GM08714 (cell line): ENCODE measurements around the gene HPCAL4.

Experiments
- H3K4me3 ChIP-seq: fragments of 200-500 bp; sonication (Bioruptor generic); 2 replicates; pipeline ENCODE4 v1.5.1; 2014; ENCODE audit warnings: mild to moderate bottlenecking, low read length, inconsistent platforms
- ZNF274 ChIP-seq: IDR thresholded peaks from 2 replicates; pipeline ENCODE4 v1.6.1; 2012; ENCODE audit warnings: mild to moderate bottlenecking, low read depth, low read length

The HPCAL4 gene

GRCh38 chr1:39720094-39720999 lies 29.1 kb upstream of the HPCAL4 start:
- no peak overlapping the region for H3K4me3 ChIP-seq
- no peak for TF ChIP-seq ZNF274

- TF ChIP-seq ZNF274, result no peak
- H3K4me3 ChIP-seq, result no peak overlapping the region
Observed at GRCh38 chr1:39717809-39718208, 26.6 kb upstream of the HPCAL4 start.

- no peak for TF ChIP-seq ZNF274
- H3K4me3 ChIP-seq, result no peak overlapping the region
Observed at GRCh38 chr1:39713557-39713956, 22.3 kb upstream of the HPCAL4 start.

GRCh38 chr1:39711966-39712340 lies 20.7 kb upstream of the HPCAL4 start:
- no peak overlapping the region for H3K4me3 ChIP-seq
- no peak for TF ChIP-seq ZNF274

GRCh38 chr1:39711104-39711965 lies 20.1 kb upstream of the HPCAL4 start:
- no peak for TF ChIP-seq ZNF274

GRCh38 chr1:39707506-39707905 lies 16.3 kb upstream of the HPCAL4 start:
- TF ChIP-seq ZNF274, result no peak
- no peak overlapping the region for H3K4me3 ChIP-seq

More at GRCh38 chr1:39711104-39711965, 20.1 kb upstream of the HPCAL4 start:
- no peak overlapping the region for H3K4me3 ChIP-seq

GRCh38 chr1:39704757-39705156 lies 13.5 kb upstream of the HPCAL4 start:
- TF ChIP-seq ZNF274, result no peak
- no peak overlapping the region for H3K4me3 ChIP-seq

- no peak for TF ChIP-seq ZNF274
- H3K4me3 ChIP-seq, result no peak overlapping the region
Observed at GRCh38 chr1:39701049-39701439, 9.8 kb upstream of the HPCAL4 start.

- no peak for TF ChIP-seq ZNF274
- no peak overlapping the region for H3K4me3 ChIP-seq
Observed at GRCh38 chr1:39700348-39700747, 9.1 kb upstream of the HPCAL4 start.

GRCh38 chr1:39699419-39699818 lies 8.2 kb upstream of the HPCAL4 start:
- no peak for TF ChIP-seq ZNF274
- H3K4me3 ChIP-seq, result no peak overlapping the region

- TF ChIP-seq ZNF274, result no peak
- H3K4me3 ChIP-seq, result no peak overlapping the region
Observed at GRCh38 chr1:39698568-39698967, 7.3 kb upstream of the HPCAL4 start.

GRCh38 chr1:39696448-39696847 lies 5.2 kb upstream of the HPCAL4 start:
- TF ChIP-seq ZNF274, result no peak

GRCh38 chr1:39695016-39695415 lies 3.8 kb upstream of the HPCAL4 start:
- TF ChIP-seq ZNF274, result no peak
- H3K4me3 ChIP-seq, result no peak overlapping the region

More at GRCh38 chr1:39696448-39696847, 5.2 kb upstream of the HPCAL4 start:
- no peak overlapping the region for H3K4me3 ChIP-seq

GRCh38 chr1:39694026-39694425 lies 2.8 kb upstream of the HPCAL4 start:
- no peak overlapping the region for H3K4me3 ChIP-seq
- no peak for TF ChIP-seq ZNF274
